ENCODE measurements around the gene HIBADH. TPM values are rescaled to one million over a fixed set of nuclear protein-coding genes. Genes with fewer than 3 reads are reported as not detected.

The HIBADH gene
- total RNA-seq, 1 experiment from 2014 or later = 23.2 TPM

DNA sequence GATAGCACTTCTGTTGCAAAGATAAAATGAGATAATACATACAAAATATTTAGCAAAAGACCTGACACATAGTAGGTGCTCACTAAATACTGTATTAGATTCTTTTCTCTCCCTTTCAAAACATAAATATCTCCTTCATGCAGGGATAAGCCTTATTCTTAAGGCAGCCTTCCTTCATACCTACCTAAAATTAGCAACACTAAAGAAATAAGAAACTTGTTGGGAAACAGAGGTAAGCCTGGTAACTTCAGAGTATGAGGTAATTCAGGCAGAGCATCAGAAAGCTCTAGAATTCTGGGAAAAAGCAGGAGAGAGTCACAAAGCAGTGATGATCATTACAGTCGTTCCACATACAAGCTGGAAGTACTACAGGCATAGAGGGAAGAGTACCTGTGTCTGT lies 15.2 kb downstream of the HIBADH start:
- Histone ChIP-seq H2BK12ac (ENCODE audit: insufficient read length, low read depth, low read length) (no peak overlapping the region), H3K14ac (ENCODE audit: insufficient read depth, low read length) (no peak overlapping the region), H2BK20ac (ENCODE audit: low read depth, low read length, poor library complexity, severe bottlenecking) (no peak overlapping the region), H3K4me2 (ENCODE audit: insufficient read depth, insufficient read length, low read length) (no peak overlapping the region), H3K23me2 (ENCODE audit: insufficient read length, low read depth, low read length, poor library complexity, severe bottlenecking) (no peaks in the 10 kb centered on the region), H2BK120ac (ENCODE audit: low read depth, low read length, poor library complexity, severe bottlenecking) (no peak overlapping the region), H2AFZ (ENCODE audit: low read length) (no peak overlapping the region), H4K20me1 (ENCODE audit: control insufficient read depth, insufficient read depth, insufficient read length) (no peaks in the 10 kb centered on the region), H3K56ac (ENCODE audit: insufficient read length, low read depth, low read length) (no peak overlapping the region), H3K79me2 (ENCODE audit: insufficient read depth, low read length) (no peaks in the 10 kb centered on the region), H3K79me1 (ENCODE audit: insufficient read depth, low read depth, low read length, poor library complexity, severe bottlenecking) (no peaks in the 10 kb centered on the region), H3K27me3 (ENCODE audit: insufficient read depth, low read length) (no peaks in the 10 kb centered on the region), H4K91ac (ENCODE audit: insufficient read length, low read depth, low read length) (no peak overlapping the region), H4K5ac (ENCODE audit: insufficient read length, low read depth, low read length) (no peak overlapping the region), H3K27ac (ENCODE audit: insufficient read length, low read depth, low read length) (no peak overlapping the region), H3K9me3 (ENCODE audit: control insufficient read depth, low read depth, low read length) (no peaks in the 10 kb centered on the region), H3K23ac (ENCODE audit: insufficient read length, low read depth, low read length) (no peak overlapping the region), H3K18ac (ENCODE audit: insufficient read length, low read depth, low read length) (no peak overlapping the region), H3K4ac (ENCODE audit: low read depth, low read length) (no peak overlapping the region), H3K9ac (ENCODE audit: extremely low read depth, insufficient read length, low read length) (no peak overlapping the region), H2AK5ac (ENCODE audit: insufficient read length, low read length) (no peak overlapping the region), H2BK5ac (ENCODE audit: insufficient read length, low read length) (no peak overlapping the region), H4K8ac (replicated peaks; ENCODE audit: insufficient read length, low read depth, low read length) (no peak overlapping the region), H3K4me1 (ENCODE audit: insufficient read depth, low read length) (no peaks in the 10 kb centered on the region), H2BK15ac (ENCODE audit: low read depth, low read length) (no peak overlapping the region), H3T11ph (ENCODE audit: low read length) (no peak overlapping the region)
- Mint-ChIP-seq H3K9me3 (no peaks in the 10 kb centered on the region), H3K27me3 (ENCODE audit: low read depth) (no peaks in the 10 kb centered on the region), H3K4me3 (no peak overlapping the region), H3K4me1 (peaks cover 0 to 5% of the 10 kb centered on the region in 2 experiments; a peak in 2 of 4 replicates), H3K27ac (no peak overlapping the region), H3K36me3 (ENCODE audit: insufficient read depth in 1 of 3, low read depth in 3 of 3) (peaks cover 2 to 41% (median 18%) of the 10 kb centered on the region in 3 experiments; a peak in 5 of 7 replicates)
- DNase-seq = no peak
- TF ChIP-seq, protein P1, sequence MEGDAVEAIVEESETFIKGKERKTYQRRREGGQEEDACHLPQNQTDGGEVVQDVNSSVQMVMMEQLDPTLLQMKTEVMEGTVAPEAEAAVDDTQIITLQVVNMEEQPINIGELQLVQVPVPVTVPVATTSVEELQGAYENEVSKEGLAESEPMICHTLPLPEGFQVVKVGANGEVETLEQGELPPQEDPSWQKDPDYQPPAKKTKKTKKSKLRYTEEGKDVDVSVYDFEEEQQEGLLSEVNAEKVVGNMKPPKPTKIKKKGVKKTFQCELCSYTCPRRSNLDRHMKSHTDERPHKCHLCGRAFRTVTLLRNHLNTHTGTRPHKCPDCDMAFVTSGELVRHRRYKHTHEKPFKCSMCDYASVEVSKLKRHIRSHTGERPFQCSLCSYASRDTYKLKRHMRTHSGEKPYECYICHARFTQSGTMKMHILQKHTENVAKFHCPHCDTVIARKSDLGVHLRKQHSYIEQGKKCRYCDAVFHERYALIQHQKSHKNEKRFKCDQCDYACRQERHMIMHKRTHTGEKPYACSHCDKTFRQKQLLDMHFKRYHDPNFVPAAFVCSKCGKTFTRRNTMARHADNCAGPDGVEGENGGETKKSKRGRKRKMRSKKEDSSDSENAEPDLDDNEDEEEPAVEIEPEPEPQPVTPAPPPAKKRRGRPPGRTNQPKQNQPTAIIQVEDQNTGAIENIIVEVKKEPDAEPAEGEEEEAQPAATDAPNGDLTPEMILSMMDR (conservative IDR thresholded peaks at IDR 0.05) = no peak
- WGBS (ENCODE audit: extremely low coverage, insufficient read length, low lambda C conversion rate) = no CpG with 5 or more reads among the region's 1 CpG

All from H9 (cell line).